GM21619 (cell line): ENCODE data around the gene TPCN2.
A peak's percentile ranks its signal among the peaks of the same experiment; 100 is the strongest.

Experiments
- ATAC-seq: cut with Tn5 transposase; IDR thresholded peaks from one replicate; pipeline ENCODE4 v1.9.1; 2021; ENCODE audit not compliant: unreplicated experiment

Gene TPCN2

DNA sequence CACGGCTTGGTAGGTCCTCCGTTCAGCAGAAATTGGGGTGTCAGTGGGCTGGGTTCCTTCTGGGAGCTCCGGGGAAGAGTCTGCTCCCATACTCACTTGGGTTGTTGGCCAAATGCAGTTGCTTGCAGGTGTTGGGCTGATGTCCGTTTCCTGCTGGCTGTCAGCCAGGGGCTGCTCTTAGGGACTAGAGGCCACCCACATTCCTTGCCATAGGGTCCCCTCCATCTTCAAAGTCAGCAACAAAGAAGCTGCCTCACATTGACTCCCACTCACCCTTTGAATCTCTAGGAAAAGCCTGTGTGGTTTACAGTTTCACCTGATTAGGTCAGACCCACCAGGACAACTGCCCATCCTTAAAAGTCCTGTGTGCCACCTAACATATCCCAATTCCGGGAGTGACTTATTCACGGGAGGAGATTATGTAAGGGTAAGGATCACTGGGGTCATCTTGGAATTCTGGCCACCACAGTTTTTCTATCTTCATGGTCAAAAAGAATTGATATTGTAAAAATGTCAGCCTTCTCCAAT is 43.0 kb downstream of the TPCN2 start:
- no peak for ATAC-seq

- no peak for ATAC-seq
These were observed 43.5 kb downstream of the TPCN2 start for GRCh38 chr11:69092263-69092662.

GRCh38 chr11:69093106-69093505 is 44.4 kb downstream of the TPCN2 start:
- ATAC-seq = no peak

DNA sequence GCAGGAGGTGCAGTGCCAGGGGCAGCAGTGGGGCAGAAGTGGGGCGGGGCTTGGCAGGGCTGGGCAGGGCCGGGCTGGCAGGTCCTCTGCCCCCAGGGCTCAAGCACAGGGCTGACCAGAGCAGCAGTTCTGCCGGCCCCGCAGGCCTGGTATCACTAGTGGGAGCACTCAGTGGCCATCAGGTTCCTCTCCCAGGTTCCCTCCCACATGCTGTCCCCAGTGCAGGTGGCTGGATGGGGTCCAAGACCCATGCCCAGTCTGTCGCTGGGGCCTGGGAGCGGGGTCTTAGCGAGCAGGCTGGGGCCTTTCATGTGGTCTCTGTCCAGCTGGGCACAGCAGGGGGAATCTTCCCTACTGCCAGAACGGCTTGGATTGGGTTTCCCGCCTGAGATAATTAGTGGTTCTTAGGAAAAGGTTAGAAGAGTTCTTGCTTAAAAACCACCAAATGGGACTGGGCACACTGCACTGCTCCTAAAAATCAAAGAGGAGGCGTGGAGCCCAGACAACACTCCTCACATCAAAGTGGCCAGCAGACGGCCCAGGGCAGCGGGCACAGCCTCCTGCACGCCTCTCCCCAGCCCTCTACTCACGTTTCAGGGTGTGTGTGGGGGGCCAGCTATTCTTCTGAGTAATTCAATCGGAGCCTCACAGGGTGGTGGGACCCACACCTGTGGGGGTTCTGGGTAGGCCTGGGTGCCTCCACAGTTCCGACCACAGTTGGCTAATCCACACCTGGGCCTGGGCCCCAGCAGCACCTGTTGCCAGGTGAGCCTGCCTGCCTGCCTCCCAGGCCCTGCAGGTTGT is 45.6 kb downstream of the TPCN2 start:
- no peak for ATAC-seq

DNA sequence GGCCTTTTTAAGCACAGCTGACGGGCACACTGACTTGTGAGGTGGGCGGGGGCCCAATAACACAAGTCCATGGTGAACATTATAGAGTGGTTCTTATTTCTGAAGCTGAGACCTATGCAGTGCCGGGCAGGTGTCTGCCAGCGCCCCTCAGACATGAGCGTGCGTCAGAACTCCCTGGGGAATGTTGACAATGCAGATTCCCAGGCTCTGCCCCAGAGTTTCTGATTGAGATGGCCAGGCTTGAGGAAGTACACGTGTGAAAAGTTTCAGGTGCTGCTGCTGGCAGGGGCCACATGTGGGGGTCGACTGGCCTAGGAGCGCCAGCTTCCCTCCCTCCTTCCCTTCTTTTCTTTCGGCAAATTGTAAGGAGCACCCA is 46.2 kb downstream of the TPCN2 start:
- ATAC-seq = no peak

DNA sequence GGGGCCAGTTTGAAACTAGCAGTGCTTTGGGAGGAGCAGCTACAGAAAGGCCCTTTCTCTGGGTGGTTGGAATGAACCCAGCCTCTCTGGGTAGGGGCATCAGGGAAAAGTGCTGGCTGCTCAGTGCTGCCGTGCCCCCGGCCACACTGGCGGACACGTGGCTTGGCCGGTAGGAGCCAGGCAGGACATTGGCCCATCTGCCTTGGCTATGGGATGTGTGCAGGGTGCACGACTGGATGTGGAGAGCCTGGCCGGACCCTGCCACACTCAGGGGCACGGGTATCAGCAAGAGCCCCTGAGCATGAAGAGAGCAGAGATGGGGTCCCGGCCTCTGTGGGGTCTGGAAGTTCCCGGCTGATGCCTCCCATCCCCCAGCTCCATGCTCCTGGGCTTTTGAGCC is 46.6 kb downstream of the TPCN2 start:
- ATAC-seq = no peak

- no peak for ATAC-seq
These were observed 47.7 kb downstream of the TPCN2 start for GRCh38 chr11:69096473-69096872.

DNA sequence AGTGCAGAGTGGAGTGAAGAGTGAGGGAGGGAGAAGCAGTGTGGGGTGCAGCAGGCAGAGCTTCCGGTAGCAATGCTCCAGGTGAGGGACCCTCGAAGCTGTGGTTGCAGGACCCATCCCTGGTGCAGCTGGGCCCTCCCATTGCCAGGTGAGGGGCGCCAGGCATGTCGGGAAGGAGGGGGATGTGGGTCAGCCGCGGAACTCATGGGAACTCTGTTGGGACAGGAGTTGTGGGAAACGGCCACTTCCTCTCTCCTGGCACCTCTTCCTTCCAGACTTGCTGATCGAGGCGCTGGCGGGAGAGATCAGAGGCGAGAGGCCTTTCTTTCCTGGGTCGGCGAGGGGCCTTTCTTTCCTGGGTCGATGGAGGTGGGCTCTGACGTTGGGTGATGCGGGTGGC is 48.5 kb downstream of the TPCN2 start:
- ATAC-seq = no peak

- ATAC-seq = no peak
These were observed 50.4 kb downstream of the TPCN2 start for GRCh38 chr11:69099180-69099579.

DNA sequence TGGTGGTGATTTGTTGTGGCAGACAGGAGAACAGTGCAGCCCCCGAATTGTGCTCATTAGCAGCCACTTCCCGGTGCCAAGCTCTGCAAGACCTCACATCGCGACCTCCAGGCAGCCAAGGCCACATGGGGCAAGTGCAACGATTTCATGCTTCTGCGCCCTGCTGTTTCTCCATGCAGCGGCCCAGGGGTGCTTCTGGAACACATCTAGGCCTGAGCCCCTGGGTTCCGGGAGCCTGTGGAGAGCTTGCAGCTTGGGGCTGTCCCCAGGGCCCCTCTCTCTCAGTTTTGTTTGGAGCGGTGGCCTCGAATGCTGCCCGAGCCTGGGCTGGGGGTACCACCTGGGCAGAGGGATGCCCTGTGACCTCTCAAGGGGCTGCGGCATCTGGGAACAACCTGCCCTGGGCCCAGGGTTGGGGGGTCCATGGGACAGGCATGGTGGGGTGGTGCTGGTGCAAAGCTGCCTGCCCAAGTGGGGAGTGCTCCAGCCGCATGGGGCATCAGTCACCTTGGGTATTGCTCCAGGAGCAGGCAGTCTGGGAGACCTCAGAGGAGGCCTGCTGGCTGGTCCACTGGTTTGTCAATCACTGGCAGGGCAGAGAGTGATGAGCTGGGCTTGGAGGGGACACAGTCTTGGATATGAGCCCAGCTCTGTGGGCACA is 51.9 kb downstream of the TPCN2 start:
- no peak for ATAC-seq

- peak; percentile 56 for ATAC-seq
These were observed 52.5 kb downstream of the TPCN2 start for GRCh38 chr11:69101115-69101791.

DNA sequence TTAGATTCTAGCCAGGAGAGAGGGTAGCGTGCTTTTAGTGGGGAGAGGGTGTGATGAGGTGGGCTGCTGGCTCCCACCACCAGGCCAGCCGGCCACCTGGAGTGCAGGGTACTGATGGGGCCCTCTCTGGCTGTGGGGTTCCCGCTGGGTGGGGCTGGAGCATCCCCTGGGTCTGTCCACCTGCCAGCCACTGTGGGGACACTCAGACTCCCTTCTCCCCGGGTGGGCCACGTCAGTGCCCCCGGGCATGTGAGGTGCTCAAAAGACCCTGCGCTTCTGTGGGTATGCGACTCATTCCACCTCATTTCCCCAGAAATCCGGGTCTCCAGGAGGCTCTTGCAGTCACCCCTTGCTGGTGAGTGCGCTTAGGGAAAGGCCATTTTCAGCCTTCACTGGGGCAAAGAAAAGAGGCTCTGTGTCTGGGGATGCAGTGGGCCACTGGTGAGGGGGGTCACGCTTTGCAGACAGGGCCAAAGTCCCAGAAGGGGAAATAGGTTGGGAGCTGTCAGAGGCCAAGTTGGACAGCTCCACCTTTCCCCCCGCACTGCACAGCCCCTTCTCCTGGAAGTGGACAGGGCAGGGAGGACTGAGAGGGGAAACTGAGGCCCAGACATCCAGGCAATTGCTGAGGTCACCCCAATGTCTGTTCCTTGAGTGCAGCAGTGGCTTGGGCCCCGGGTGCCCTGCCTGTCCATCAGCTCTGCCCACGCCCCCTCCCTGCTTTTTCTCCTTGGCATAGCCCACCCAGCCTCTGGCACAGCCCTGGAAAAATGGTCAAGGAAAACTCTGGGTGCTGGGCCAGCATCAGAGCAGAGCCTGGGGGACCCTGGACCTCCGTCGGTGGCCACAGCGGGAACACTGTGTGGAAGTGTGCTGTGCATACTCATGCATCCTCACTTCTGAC is 53.3 kb downstream of the TPCN2 start:
- ATAC-seq = peak; percentile 18

- no peak for ATAC-seq
These were observed 54.2 kb downstream of the TPCN2 start for GRCh38 chr11:69102732-69103615.

- no peak for ATAC-seq
These were observed 55.6 kb downstream of the TPCN2 start for GRCh38 chr11:69104212-69104855.

- no peak for ATAC-seq
These were observed 56.2 kb downstream of the TPCN2 start for GRCh38 chr11:69104856-69105395.

DNA sequence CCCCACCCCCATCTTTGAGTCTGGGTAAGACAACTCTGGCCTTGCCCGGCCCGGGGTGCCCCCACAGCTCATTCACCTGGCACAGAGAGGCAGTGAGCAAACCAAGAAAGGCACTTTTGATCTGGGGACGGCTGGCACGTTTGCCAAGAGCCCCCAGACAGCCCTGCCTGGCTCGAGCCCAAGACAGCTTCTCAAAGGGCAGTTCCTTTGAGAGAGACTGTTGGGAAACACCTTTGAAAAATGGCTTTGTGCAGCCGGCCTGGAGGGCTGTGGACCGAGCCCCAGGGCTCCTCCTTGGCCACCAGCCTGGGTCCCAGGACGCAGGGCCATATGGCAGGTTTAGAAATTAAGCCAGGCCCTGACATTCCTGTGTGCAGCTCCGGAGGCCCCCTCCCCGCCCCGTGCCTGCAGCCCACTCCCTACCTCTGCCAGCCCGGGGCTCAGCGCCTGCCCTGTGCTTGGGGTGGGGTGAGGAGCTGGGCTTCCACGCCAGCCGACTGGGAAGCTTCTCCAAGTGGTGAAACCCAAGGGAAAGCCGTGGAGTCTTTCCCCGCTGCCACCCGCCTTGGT is 56.8 kb downstream of the TPCN2 start:
- no peak for ATAC-seq

DNA sequence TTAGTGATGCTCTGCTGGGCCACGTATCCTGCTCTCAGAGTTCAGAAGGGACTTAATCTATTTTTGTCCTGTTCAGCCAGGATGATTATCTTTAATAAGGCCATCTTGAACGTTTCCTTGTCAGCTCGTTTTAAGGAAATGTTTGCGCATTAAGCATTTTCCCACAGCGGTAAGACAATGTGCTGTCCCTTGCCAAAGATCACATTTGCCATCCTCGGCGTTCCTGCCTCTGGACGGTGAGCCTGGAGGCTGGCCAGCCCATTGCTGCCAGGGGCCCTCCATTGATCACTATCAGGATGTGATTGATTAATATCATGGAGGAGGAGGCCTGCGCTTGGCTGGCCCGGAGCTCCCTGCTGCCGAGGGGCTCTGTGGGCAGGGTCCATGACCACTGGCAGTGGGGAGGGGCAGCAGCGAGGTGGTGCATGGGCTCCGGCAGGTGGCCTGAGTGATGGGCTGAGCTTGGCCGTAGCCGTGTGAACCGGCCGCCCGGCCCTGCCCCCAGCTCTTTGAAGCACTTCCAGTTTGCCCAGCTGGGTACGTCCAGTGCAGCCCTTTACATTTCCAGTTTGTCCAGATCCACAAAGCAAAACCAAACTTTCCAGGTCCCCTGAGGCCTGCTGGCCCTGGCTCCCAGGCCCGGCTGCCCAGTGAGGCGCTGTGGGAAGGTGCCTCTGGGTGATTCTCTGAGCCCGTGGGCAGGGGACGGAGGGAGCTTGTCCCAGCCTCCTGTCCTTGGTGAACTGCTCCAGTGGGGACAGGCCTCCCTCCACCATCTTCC is 57.5 kb downstream of the TPCN2 start:
- no peak for ATAC-seq

DNA sequence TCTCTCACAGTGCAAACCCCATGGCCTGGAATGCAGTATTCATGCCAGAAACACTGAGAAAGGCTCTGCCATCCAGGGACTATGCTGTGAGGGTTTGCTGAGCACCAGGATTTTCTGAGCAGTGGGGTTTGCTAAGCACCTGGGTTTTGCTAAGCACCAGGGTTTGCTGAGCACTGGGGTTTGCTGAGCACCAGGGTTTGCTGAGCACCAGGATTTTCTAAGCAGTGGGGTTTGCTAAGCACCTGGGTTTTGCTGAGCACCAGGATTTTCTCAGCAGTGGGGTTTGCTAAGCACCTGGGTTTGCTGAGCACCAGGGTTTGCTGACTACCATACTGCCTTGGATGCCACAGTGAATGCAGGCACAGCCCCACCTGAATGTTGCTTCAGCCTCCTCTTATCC is 58.7 kb downstream of the TPCN2 start:
- no peak for ATAC-seq
